Keratinocyte (primary cell): ENCODE results near the gene UBAP1. TPM values are rescaled to one million over a fixed set of nuclear protein-coding genes. Genes with fewer than 3 reads are reported as not detected.

Experiments
- DNase-seq: peaks from one replicate; pipeline ENCODE4 v3.0.0-alpha.2; 2011; ENCODE audit warnings: low read depth, missing footprints, low spot score
- FAIRE-seq: peaks from 2 replicates; lab custom pipeline; 2011; peaks lifted over from hg19 to GRCh38; lab: Jason Lieb, UNC
- H2AFZ ChIP-seq: 2 replicates; pipeline ENCODE4 v1.6.0; 2012; ENCODE audit warnings: low read length, control low read depth, inconsistent platforms; ENCODE audit not compliant: control insufficient read depth
- H3K27ac ChIP-seq: 2 replicates; pipeline ENCODE4 v1.5.1; 2011; ENCODE audit warnings: low read length; ENCODE audit not compliant: control insufficient read depth, insufficient read depth
- H3K27me3 ChIP-seq: 3 replicates; pipeline ENCODE4 v1.6.0; 2011; ENCODE audit warnings: low read length; ENCODE audit not compliant: control insufficient read depth, insufficient read depth; ENCODE audit errors: extremely low read depth
- H3K36me3 ChIP-seq, 2 experiments: 2 replicates in 1 of 2; 3 replicates in 1 of 2; pipeline ENCODE4 v1.5.1; 2011; ENCODE audit warnings: low read length in 2 of 2, mild to moderate bottlenecking in 1 of 2; ENCODE audit not compliant: control insufficient read depth in 2 of 2, insufficient read depth in 2 of 2; ENCODE audit errors: extremely low read depth in 1 of 2
- H3K4me1 ChIP-seq: 3 replicates; pipeline ENCODE4 v1.5.1; 2011; ENCODE audit warnings: low read length; ENCODE audit not compliant: control insufficient read depth, insufficient read depth; ENCODE audit errors: extremely low read depth
- H3K4me2 ChIP-seq: 3 replicates; pipeline ENCODE4 v1.6.0; 2011; ENCODE audit warnings: low read depth, low read length; ENCODE audit not compliant: control insufficient read depth, insufficient read depth; ENCODE audit errors: extremely low read depth
- H3K4me3 ChIP-seq, 3 experiments: fragments of 200-600 bp in 1 of 3; sonication (generic) in 1 of 3; 2 replicates in 2 of 3; 3 replicates in 1 of 3; pipeline ENCODE4 v1.5.1; 2011 to 2016; ENCODE audit warnings: low read length in 3 of 3, mild to moderate bottlenecking in 3 of 3, control low read depth in 2 of 3, inconsistent platforms in 1 of 3, low read depth in 1 of 3, mixed read lengths in 1 of 3, mixed run types in 1 of 3, moderate library complexity in 1 of 3; ENCODE audit not compliant: control insufficient read depth in 2 of 3, insufficient read depth in 2 of 3; ENCODE audit errors: extremely low read depth in 1 of 3
- H3K79me2 ChIP-seq: 2 replicates; pipeline ENCODE4 v1.6.0; 2012; ENCODE audit warnings: low read length; ENCODE audit not compliant: control insufficient read depth, insufficient read depth
- H3K9ac ChIP-seq: 3 replicates; pipeline ENCODE4 v1.6.0; 2011; ENCODE audit warnings: low read length; ENCODE audit not compliant: control insufficient read depth, insufficient read depth; ENCODE audit errors: extremely low read depth
- H3K9me1 ChIP-seq: 3 replicates; pipeline ENCODE4 v1.6.0; 2011; ENCODE audit warnings: low read length; ENCODE audit not compliant: control insufficient read depth, insufficient read depth; ENCODE audit errors: extremely low read depth
- H3K9me3 ChIP-seq: 2 replicates; pipeline ENCODE4 v1.5.1; 2012; ENCODE audit warnings: low read depth, low read length; ENCODE audit not compliant: control insufficient read depth
- H4K20me1 ChIP-seq: 3 replicates; pipeline ENCODE4 v1.6.0; 2011; ENCODE audit warnings: low read length; ENCODE audit not compliant: control insufficient read depth, insufficient read depth; ENCODE audit errors: extremely low read depth
- CTCF ChIP-seq, 3 experiments: IDR thresholded peaks in 1 of 3; conservative IDR thresholded peaks in 1 of 3; optimal IDR thresholded peaks in 1 of 3; 2 replicates in 2 of 3; 3 replicates in 1 of 3; pipeline versions ENCODE3 to v1.5.1; 2011; ENCODE audit warnings: low read length in 3 of 3, mild to moderate bottlenecking in 3 of 3, moderate library complexity in 2 of 3, control low read depth in 1 of 3, inconsistent platforms in 1 of 3; ENCODE audit not compliant: insufficient read depth in 2 of 3; ENCODE audit errors: extremely low read depth in 1 of 3
- EZH2 ChIP-seq: IDR thresholded peaks from one replicate; pipeline ENCODE4 v1.6.1; 2012; ENCODE audit warnings: inconsistent platforms, mild to moderate bottlenecking, low read length, moderate library complexity
- dilution Hi-C: fragments of 300-500 bp; cut with MboI; formaldehyde crosslinking; loops from one replicate; pipeline ENCODE4 v1.7.0; 2020; ENCODE audit warnings: low sequenced_read_pairs; ENCODE audit not compliant: extremely low pct_ligation_motif_present
- polyA plus RNA-seq, 5 experiments: library from polyadenylated mRNA; depleted of rRNA in 3 of 5; stranded (reverse) in 3 of 5; stranded (forward) in 1 of 5; unstranded in 1 of 5; fragments of >200 nt; gene quantifications; 1 replicate in 1 of 5; 2 replicates in 3 of 5; 3 replicates in 1 of 5; pipeline versions ENCODE4 v1.2.1 to v1.2.3, GENCODE V29; 2011 to 2012; ENCODE audit warnings: missing spikeins in 2 of 5, low read depth in 1 of 5, low replicate concordance in 1 of 5

UBAP1 gene
- polyA plus RNA-seq, 1 donor (not counting 4 experiments of a cell fraction or from before 2014, with no cell fraction given), result 81.8 TPM

GRCh38 chr9:34151398-34151797, 27.4 kb upstream of the UBAP1 start:
- no peak overlapping the region for H3K4me2 ChIP-seq
- H3K9ac ChIP-seq, result no peak overlapping the region
- no peak overlapping the region for H3K27ac ChIP-seq
- no peak for FAIRE-seq
- H3K79me2 ChIP-seq, result no peaks in the 10 kb centered on the region
- DNase-seq, result no peak
- no peak overlapping the region for H3K4me3 ChIP-seq
- dilution Hi-C loops, result no loop called here
- H3K9me1 ChIP-seq, result no peaks in the 10 kb centered on the region
- no peak overlapping the region for H2AFZ ChIP-seq
- no peaks in the 10 kb centered on the region for H3K4me1 ChIP-seq
- TF ChIP-seq CTCF (optimal IDR thresholded peaks at IDR 0.05 in 1 of 3, IDR thresholded peaks at IDR 0.05 in 1 of 3, conservative IDR thresholded peaks at IDR 0.05 in 1 of 3; ENCODE audit: extremely low read depth in 1 of 3, insufficient read depth in 2 of 3, low read length in 3 of 3) (no peak), EZH2 (no peak)
- H3K9me3 ChIP-seq, result no peaks in the 10 kb centered on the region
- H3K27me3 ChIP-seq, result no peaks in the 10 kb centered on the region
- no peaks in the 10 kb centered on the region for H3K36me3 ChIP-seq
- H4K20me1 ChIP-seq, result no peaks in the 10 kb centered on the region

- Histone ChIP-seq H3K79me2 (no peaks in the 10 kb centered on the region), H2AFZ (no peak overlapping the region), H3K27me3 (no peaks in the 10 kb centered on the region), H4K20me1 (no peaks in the 10 kb centered on the region), H3K36me3 (no peaks in the 10 kb centered on the region), H3K4me2 (no peak overlapping the region), H3K4me3 (no peak overlapping the region), H3K9ac (no peak overlapping the region), H3K4me1 (peaks cover 13% of the 10 kb centered on the region), H3K27ac (no peak overlapping the region), H3K9me1 (no peaks in the 10 kb centered on the region), H3K9me3 (no peaks in the 10 kb centered on the region)
- FAIRE-seq, result no peak
- dilution Hi-C loops, result no loop called here
- DNase-seq, result no peak
- TF ChIP-seq CTCF (optimal IDR thresholded peaks at IDR 0.05 in 1 of 3, IDR thresholded peaks at IDR 0.05 in 1 of 3, conservative IDR thresholded peaks at IDR 0.05 in 1 of 3; ENCODE audit: extremely low read depth in 1 of 3, insufficient read depth in 2 of 3, low read length in 3 of 3), result no peak
- no peak for TF ChIP-seq EZH2
These were observed 24.8 kb upstream of the UBAP1 start for GRCh38 chr9:34154057-34154456.
